Tibial artery (tissue), 4 donors: Measurements from ENCODE around the gene FGF12.

ENCODE experiments used
- DNase-seq, 2 donors: peaks; one replicate each; pipeline ENCODE4 v3.0.0-alpha.2; 2019
- H3K27ac ChIP-seq, 2 donors: fragments of 200-600 bp; sonication (generic) in 1 of 2; 1 replicate in 1 of 2; 2 replicates in 1 of 2; pipeline ENCODE4 v1.5.1; 2018 to 2019; ENCODE audit warnings: mild to moderate bottlenecking in 1 of 2
- H3K27me3 ChIP-seq, 2 donors: fragments of 200-600 bp; sonication (generic) in 1 of 2; one replicate each; pipeline versions ENCODE4 v1.5.1 to v1.6.0; 2016 to 2019
- H3K36me3 ChIP-seq, 3 donors: fragments of 200-600 bp; sonication (generic) in 2 of 3; one replicate each; pipeline ENCODE4 v1.5.1; 2016 to 2019; ENCODE audit warnings: mild to moderate bottlenecking in 2 of 3
- H3K4me1 ChIP-seq, 4 donors: fragments of 200-600 bp; sonication (generic) in 2 of 4; 1 replicate in 3 of 4; 2 replicates in 1 of 4; pipeline ENCODE4 v1.5.1; 2016 to 2019
- H3K4me3 ChIP-seq, 2 donors: fragments of 200-600 bp; sonication (generic) in 1 of 2; 1 replicate in 1 of 2; 2 replicates in 1 of 2; pipeline ENCODE4 v1.5.1; 2018 to 2019; ENCODE audit warnings: mild to moderate bottlenecking in 2 of 2
- H3K9me3 ChIP-seq, 3 donors: fragments of 200-600 bp; sonication (generic) in 1 of 3; one replicate each; pipeline ENCODE4 v1.5.1; 2016 to 2019
- intact Hi-C: fragments of 100-400 bp; cut with DNase I; formaldehyde crosslinking; loops from one replicate; pipeline ENCODE4 v1.15.0; 2023; ENCODE audit warnings: low total_unique reads
- TF ChIP-seq, protein P1 (sequence below), 2 experiments: fragments of 200-600 bp in 1 of 2; fragments of 450-650 bp in 1 of 2; IDR thresholded peaks; one replicate each; pipeline ENCODE4 v1.5.1; 2017 to 2019; ENCODE audit warnings: antibody characterized with exemption in 2 of 2, mild to moderate bottlenecking in 1 of 2, moderate library complexity in 1 of 2

Gene FGF12

DNA sequence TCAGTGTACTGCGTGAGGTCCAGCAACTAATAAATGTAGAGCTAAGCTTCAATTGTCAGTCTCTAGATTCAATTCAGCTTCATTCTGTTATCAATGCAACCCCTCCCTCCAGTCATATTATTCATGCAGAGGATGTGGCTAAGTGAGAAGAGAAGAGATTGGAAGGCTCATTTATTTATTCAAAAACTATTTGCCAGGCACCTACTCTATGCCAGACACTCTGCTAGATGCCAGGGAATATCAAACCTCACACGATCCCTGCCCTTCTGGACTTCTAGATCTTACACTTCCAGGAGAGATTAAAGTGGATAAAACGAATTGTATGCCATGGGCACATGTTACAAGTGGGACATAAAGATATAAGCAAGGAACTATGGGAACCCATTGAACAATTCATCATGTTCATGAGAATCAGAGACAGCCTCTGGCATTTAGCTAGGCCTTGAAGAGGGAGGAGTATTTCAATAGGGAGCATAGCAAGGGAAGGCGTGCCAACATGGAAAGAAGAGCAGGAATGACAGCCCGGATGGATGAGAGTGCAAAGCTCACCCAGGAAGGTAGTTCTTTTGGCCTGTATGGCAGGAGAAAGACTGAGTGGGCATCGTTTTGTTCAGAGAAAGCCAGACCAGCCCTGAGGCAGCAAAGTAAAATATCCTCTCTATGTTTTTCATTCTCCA is 75.4 kb downstream of the FGF12 start:
- intact Hi-C loops, result no loop called here
- no peak for DNase-seq
- Histone ChIP-seq H3K4me3 (no peak overlapping the region), H3K27me3 (no peaks in the 10 kb centered on the region), H3K4me1 (no peaks in the 10 kb centered on the region), H3K36me3 (no peaks in the 10 kb centered on the region), H3K27ac (no peak overlapping the region), H3K9me3 (no peaks in the 10 kb centered on the region)
- TF ChIP-seq, protein P1, sequence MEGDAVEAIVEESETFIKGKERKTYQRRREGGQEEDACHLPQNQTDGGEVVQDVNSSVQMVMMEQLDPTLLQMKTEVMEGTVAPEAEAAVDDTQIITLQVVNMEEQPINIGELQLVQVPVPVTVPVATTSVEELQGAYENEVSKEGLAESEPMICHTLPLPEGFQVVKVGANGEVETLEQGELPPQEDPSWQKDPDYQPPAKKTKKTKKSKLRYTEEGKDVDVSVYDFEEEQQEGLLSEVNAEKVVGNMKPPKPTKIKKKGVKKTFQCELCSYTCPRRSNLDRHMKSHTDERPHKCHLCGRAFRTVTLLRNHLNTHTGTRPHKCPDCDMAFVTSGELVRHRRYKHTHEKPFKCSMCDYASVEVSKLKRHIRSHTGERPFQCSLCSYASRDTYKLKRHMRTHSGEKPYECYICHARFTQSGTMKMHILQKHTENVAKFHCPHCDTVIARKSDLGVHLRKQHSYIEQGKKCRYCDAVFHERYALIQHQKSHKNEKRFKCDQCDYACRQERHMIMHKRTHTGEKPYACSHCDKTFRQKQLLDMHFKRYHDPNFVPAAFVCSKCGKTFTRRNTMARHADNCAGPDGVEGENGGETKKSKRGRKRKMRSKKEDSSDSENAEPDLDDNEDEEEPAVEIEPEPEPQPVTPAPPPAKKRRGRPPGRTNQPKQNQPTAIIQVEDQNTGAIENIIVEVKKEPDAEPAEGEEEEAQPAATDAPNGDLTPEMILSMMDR (IDR thresholded peaks at IDR 0.05), result no peak

DNA sequence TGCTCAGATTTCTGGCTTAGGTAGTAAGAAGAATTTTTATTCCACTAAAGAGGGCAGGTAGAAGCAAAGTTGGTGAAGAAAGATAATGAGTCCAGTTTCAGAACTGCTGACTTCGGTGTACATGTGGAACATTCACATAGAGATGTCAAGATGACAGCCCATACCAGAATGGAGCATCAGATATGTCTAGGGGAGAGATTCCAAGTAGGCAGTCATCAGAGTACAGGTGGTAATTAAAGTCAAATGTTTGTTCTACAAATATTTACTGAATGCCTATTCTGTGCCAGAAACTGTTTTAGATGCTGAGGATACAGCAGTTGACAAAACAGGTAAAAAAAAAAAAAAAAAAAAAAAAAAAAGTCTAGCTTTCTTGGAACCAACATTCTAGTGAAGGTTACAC is 81.9 kb downstream of the FGF12 start:
- Histone ChIP-seq H3K27ac (no peak overlapping the region), H3K4me3 (no peak overlapping the region), H3K4me1 (no peaks in the 10 kb centered on the region), H3K9me3 (no peaks in the 10 kb centered on the region), H3K36me3 (no peaks in the 10 kb centered on the region), H3K27me3 (no peaks in the 10 kb centered on the region)
- intact Hi-C loops, result no loop called here
- DNase-seq, result no peak
- TF ChIP-seq, protein P1 (IDR thresholded peaks at IDR 0.05), result no peak

DNA sequence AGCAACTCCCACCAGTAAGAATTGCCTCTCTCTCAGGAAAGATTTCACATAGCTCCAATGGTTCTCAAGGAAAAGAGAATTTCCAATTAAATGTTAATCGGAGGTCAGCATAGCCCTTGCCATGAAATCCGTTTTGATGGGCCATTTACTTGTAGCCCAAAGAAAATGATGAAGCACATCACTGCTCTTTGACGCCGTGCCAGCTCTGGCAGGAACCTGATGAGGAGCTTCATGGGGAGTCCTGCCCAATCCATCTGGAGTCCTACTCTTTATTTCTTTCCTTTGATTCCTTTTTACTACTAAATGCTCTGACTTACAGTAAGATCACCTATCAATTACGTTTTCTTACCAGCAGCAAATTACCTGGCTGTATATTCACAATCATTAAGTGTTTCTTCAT is 84.7 kb downstream of the FGF12 start:
- intact Hi-C loops, result no loop called here
- TF ChIP-seq, protein P1 (IDR thresholded peaks at IDR 0.05), result no peak
- H3K27me3 ChIP-seq, result no peaks in the 10 kb centered on the region
- DNase-seq, result no peak
- no peaks in the 10 kb centered on the region for H3K9me3 ChIP-seq
- H3K4me1 ChIP-seq, result no peaks in the 10 kb centered on the region
- no peak overlapping the region for H3K4me3 ChIP-seq
- no peaks in the 10 kb centered on the region for H3K36me3 ChIP-seq
- H3K27ac ChIP-seq, result no peak overlapping the region

DNA sequence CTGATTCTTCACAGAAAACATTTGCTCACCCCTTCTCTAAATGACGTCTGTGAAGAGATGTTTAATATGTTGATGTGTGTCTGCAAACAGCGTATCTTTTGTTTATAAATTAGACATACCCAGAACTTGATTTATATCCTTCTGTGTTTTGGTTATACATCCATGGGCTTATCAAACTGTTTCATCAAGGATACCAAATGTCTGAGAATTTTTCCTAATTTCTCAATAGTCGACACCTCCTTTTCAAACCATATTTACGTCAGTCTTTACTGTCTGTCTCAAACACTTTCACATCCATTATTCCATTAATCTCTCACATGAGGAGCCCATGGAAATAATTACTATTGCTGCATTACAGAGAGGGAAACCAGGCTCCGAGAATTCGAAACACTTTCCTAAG is 85.4 kb downstream of the FGF12 start:
- intact Hi-C loops, result no loop called here
- no peak for DNase-seq
- TF ChIP-seq, protein P1 (IDR thresholded peaks at IDR 0.05), result no peak
- Histone ChIP-seq H3K4me1 (no peaks in the 10 kb centered on the region), H3K4me3 (no peak overlapping the region), H3K27me3 (no peaks in the 10 kb centered on the region), H3K36me3 (no peaks in the 10 kb centered on the region), H3K27ac (no peak overlapping the region), H3K9me3 (no peaks in the 10 kb centered on the region)

DNA sequence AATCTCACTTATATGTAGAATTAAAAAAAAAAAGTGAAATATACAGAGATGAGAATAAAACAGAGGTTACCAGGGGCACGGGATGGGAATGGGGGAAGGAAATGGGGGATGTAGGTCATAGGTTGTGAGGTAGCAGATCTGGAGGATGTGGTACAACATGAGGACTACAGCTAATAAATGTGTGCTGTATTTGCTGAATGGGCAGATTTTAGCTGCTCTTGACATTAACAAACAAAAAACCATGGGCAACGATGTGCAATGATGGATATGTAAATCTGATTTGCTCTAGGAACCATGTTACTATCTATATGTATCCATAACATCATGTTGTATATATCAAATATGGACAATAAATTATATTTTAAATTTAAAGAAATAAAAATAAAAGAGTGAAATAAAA is 87.4 kb downstream of the FGF12 start:
- Histone ChIP-seq H3K36me3 (no peaks in the 10 kb centered on the region), H3K9me3 (no peaks in the 10 kb centered on the region), H3K27ac (no peak overlapping the region), H3K4me3 (no peak overlapping the region), H3K27me3 (no peaks in the 10 kb centered on the region), H3K4me1 (no peaks in the 10 kb centered on the region)
- DNase-seq, result no peak
- TF ChIP-seq, protein P1 (IDR thresholded peaks at IDR 0.05), result no peak
- intact Hi-C loops, result no loop called here

DNA sequence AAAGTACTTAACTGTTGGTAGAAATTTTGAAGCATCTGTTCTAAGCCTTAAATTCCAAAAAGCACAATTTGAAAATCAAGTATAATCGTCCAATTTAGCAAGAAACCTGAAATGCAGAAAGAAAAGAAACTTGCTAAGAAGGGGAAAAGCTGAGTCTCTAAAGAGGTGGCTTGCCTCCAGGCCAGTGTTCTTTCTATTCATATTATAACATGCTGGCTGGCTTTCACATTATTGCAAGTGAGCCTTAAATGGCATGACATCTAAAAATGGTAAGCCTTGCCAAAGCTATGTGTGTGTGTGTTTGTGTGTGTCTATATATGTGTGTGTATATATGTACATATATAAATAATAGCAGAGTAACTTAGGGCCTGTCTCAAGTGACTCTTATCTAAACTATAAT is 89.5 kb downstream of the FGF12 start:
- intact Hi-C loops, result no loop called here

More for the DNA sequence above, 89.5 kb downstream of the FGF12 start:
- H3K4me3 ChIP-seq, result no peak overlapping the region
- no peaks in the 10 kb centered on the region for H3K27me3 ChIP-seq
- H3K27ac ChIP-seq, result no peak overlapping the region
- H3K4me1 ChIP-seq, result no peaks in the 10 kb centered on the region
- DNase-seq, result no peak
- no peaks in the 10 kb centered on the region for H3K9me3 ChIP-seq
- TF ChIP-seq, protein P1 (IDR thresholded peaks at IDR 0.05), result no peak
- no peaks in the 10 kb centered on the region for H3K36me3 ChIP-seq
